HG03520 (cell line): ENCODE measurements around the gene ELK4.

Experiments
- ATAC-seq: cut with Tn5 transposase; IDR thresholded peaks from one replicate; pipeline ENCODE4 v1.9.1; 2021; ENCODE audit warnings: mild to moderate bottlenecking, moderate library complexity; ENCODE audit not compliant: unreplicated experiment

The ELK4 gene

DNA sequence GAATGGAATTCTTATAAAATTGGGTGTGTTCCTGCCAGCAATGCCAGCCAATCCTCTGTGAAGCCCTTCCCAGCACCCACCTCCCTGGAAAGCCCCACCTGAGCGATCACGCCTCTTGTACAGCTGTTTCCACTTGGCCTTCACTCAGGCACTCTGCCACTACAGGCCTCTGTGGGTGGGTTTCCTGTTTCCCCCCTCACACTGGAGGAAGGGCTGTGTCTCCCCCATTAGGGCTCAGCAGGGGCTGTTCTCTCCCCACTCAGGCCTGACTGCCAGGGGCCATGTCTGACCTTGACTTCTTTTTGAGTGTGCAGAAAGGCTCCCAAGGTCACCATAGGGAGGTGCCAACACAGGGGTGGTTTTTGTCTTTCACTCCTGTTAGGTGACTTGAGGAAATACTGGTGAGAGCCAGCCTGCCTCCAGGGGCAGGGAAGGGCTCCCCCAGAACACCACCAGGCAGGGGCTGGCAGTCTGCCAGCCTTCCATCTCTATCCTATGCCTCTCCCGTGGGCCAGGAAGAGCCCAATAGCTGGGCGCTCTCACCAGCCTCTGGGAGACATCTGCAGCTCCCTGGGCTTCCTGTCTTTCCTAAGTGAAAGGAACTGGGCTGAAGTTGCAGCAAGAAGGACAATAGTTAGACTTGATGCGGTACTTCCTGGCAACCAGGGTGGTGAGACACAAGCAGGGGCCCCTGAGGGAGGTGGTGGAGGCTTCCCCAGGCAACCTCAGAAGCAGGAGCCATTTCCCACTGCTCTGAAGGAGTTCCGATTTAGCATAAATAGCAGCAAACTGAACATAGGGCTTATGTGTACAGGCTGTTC lies 49.1 kb downstream of the ELK4 start:
- no peak for ATAC-seq

DNA sequence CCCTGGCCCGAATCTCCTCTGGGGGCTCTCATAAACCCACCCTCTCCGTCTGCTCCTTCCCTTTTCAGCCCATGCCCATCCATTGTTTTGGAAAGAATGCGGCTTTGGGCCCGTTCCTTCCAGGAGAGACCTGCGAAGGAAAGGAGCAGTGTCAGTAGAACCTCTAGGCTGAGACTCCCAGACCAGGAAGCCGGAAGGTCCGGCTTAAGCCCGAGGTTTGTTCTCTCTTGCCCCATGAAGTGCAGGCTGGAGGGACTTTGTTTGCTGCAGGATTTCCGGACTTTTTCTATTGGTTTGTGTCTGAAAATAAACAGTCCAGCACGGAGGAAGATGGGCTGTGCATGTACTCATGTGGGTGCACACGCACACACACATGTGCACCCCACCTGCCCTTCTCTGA lies 49.8 kb downstream of the ELK4 start:
- no peak for ATAC-seq

DNA sequence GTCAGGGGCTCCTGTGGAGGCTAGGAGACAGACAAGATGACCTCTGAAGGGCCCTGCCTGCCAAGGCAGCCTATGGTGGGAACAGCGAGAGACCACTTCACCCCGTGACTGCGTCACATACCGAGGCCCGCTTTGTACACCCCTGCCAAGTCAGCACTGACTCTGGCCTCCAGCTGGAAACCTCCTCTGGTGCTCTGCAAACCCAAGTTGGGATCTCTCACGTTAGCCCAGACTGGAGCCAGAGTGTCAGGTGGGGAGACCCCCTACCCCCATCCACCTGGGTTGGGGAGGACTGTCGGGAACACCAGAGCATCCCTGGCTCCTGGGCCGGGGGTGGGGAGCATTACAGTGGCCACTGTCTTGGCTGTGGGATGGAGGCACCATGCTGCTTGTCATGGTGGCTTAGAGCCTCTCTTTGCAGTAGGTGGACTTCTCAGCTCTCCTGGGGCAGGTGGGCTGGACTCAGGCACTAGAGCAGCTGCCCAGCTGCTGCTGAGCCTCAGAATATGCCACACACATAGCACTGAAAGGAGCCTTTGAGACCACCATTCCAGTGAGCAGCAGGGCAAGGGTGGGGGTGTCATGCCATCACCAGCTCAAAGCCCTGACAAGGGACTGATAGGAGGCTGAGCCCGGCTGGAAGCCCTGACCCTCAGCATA lies 50.4 kb downstream of the ELK4 start:
- ATAC-seq, result no peak

DNA sequence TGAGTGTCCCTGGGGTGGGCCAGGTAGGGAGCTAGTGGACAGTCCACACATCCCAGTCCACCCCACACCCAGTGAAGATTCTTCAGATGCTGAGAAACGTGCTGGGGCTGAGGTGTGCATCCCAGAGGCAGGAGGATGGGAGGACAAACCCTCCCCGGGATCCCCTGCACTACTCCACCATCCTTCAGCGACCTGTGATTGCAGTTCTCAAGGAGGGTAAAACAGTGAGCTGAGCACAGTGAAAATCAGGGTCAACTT lies 51.0 kb downstream of the ELK4 start:
- no peak for ATAC-seq

DNA sequence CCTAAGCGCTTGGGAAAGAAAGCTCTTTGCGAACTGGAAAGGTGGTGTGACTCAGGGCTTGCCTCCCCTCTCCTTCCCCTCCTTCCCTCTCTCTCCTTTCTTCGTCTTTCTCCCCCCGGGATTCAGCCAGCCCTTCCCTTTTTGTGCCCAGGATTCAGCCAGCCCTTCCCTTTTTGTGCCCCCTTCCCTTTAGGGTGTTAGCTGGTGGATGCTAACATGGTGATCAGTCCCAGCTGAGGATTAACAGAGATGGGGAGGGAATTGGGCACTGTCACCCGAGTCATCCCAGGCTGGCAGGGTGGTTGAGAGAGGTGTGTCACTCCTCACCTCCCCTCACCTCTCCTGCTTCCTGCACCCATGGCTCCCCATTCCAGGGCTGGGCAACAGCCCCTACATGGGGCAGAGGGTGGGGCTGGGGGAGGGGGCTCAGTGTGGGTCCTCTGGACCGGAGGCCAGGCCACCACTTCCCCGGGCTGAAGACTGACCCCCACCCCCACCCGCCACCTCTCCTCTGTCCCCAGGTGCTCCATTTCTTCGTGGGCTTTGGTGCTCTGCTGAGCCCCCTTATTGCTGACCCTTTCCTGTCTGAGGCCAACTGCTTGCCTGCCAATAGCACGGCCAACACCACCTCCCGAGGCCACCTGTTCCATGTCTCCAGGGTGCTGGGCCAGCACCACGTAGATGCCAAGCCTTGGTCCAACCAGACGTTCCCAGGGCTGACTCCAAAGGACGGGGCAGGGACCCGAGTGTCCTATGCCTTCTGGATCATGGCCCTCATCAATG lies 51.5 kb downstream of the ELK4 start:
- ATAC-seq, result no peak

DNA sequence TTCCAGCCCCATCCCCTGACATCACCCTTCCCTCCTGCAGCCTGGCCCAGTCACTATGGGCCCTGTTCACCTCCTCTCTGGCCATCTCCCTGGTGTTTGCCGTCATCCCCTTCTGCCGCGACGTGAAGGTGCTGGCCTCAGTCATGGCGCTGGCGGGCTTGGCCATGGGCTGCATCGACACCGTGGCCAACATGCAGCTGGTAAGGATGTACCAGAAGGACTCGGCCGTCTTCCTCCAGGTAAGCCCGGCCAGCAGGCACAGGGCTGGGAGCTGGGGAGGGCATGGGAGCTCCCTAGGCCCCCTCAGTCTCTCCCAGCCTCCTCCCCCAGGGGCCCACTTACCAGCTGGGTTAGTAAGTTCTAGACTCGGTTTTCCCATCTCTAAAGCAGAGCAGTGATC lies 52.1 kb downstream of the ELK4 start:
- ATAC-seq, result no peak

DNA sequence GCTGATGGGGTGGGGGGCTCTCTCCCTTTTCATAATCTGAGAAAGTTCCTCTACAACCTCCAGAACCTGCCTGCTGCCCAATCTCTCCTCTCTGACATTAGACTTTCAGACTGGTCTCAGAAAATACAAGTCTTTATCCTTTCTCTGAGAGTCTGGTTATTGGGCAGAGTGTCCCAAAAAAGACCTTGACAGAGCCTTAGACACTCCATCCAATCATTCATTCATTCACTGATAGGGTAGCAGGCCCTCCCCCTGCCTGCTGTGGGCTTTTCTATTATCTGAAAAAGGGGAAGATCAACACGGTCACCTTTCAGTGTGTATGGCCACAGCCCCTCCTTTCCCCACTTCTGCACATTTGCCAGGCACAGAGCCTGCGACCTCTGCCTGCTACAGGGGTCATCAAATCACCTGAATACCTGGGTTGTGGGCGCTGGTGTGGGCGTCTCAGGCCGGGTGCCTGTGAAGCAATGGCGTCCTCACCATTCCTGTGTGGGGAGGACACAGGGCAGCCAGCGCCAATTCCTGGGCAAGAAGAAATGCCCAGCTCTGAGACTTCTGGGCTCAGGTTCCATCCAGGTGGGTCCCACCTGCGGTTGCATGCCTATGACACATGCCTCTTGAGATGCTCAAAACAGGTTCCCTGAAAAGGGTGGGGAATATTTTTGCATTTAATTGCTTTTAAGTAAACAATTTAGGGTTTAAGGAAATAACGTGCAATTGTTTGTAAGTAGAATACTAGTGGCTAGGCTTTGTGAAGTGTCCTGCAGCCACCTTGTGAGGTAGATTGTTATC lies 52.8 kb downstream of the ELK4 start:
- ATAC-seq, result no peak

DNA sequence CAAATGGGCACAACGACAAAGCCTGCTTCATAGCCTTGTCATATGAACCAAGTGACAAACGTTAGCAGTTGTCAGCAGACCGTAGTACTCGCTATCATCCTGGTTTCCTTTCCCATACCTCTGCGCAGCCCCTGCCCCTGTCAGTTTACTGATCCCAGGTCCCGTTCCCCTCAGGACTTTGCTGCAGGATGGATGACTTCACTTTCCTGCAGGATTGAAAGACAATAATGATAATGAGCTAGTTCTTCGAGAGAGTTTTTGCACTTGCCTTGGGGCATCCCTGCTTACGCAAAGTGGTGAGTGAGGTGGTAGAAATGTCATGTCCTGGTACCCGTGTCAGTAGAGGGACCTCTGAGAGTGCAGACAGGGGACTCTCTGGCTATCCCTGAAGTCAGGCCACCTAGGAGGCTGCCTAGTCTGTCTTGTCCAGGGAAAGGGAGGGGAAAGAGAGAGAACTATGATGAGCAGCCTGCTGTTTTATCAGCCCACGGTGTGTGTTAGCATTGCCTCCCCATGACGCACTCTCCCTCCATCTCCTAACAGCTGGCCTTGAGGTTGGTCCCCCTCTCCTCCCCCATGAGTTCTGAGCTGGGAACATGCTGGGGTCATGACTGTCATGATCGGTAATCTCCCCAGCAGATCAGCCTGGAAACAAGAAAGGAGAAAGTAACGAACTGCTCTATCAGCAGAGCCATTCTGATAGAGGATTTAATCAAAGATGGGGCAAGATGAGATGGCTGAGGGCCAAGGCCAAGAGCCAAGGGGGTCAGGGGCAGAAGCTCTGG lies 53.7 kb downstream of the ELK4 start:
- ATAC-seq, result no peak

DNA sequence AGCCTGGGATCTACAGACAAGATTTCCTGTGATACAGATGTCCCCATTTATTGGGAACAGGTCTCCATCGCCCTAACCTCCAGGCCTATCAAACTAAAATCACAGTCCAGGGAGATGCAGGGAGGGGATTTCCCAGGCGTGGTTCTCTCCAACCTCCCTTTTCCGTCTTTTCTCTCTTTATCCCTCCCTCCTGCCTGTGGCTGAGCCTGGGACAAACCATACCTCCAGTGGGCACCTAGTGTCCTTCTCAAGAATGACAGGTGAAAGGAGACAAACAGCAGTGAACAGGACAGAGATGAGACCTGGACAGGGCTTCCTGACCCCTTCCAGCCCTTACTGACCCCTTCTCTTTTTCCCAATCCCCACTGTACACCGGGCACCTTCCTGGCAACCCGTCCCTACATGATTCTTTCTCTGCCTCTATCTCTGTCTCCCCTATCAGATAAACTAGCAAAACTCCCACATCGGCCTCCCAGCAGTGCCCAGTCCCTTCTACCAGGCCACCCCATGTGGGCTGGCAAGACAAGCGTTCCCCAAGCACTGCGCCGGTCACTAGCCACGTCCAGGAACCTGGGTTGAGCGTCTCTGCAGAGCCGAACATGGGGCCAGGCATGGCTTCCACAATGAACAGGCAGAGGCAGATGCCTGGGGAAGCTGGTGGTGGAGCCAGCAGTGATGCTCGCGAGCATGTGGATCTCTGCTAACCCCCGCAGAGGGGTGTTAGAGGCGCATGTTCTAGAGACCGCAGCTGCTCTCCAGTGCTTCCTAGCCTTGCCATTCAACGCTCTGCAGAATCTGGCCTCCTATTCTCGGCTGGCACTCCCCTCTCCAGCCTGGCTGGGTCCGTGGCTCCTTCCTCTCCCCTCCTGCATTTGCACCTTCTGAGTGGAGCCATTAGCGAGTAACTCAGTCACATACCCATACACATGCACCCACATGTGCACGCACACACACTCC lies 54.7 kb downstream of the ELK4 start:
- no peak for ATAC-seq

DNA sequence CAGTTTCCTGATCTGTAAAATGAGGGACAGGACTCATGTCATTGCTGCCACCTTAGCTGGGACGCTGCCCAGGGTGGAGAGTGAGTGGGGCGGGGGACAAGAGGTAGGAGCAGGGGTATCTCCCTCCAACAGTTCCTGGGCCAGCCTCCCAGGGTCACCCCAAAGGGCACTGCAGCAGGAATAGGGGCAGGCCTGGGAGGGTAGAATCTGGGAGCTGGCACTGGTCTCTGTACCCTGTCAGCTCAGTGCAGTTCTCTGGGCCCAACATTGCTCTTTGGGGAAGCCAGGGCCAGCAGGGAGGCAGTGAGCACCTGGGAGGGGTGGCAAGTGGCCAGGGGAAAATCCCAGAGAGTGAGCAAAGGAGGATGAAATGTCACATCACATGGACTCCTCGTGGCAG lies 55.8 kb downstream of the ELK4 start:
- ATAC-seq, result no peak

DNA sequence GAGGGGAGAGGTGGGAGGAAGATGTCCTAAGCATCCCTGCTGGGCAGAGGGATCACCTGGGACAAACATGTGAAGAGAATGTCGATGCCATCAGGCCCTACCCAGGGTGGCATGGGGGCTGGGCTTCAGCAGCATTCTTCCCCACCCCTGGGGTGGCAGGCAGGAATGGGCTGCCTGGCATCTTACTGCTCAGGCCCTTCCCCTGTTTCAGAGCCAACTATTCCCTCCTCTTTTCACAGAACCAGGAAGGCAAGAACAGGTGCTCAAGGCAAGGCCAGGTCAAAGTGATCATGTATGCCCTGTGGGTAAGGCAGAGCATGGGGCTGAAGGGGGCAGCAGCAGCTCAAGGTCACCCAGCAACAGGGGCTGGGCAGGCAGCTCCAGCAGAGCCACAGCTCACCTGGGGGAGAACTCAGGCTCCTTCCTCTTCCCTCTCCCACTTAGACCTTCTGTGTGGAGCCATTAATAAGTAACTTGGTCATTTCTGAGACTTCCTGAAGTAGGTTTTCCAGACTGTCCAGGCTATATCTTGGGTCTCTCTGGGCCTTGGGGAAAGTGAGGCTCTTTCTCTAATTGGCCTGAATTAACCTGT lies 56.4 kb downstream of the ELK4 start:
- ATAC-seq, result no peak

DNA sequence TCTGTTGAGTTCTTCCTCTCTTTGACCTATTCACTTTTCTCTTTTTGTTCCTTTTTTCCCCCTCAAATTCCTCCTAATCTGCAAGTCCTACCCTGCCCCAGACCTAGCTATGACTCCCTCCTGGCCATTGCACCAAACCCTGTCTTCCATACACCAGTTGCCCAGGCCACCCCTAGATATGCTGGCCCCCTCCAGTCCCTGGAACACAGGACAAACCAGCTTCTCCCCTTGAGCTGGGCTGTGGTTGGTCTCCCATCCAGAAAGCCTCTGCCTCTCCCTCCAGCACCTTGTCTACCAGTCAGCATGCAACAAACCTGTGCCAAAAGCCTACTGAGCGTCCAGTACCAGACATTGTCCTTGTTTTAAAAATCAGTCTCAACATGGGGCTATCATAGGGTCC lies 59.4 kb downstream of the ELK4 start:
- ATAC-seq, result no peak

DNA sequence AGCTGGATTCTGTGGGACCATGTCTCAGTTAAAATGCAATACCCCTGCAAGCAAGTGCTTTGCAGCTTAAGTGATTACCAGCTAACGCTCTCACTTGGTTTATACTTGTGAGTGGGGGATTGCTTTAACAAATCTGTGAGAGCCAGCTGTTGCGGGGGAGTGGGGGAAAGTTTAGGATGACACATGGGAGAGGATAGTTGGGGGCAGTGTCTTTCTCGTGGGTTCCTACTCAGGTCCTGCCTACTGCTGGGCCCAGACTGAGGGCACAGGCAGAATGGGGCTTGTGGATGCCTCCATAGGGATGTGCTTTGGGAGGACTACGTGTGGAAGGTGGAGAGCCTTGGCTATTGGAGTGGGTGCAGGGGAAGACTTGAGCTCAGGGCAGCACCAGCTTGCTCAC lies 60.1 kb downstream of the ELK4 start:
- ATAC-seq, result no peak

DNA sequence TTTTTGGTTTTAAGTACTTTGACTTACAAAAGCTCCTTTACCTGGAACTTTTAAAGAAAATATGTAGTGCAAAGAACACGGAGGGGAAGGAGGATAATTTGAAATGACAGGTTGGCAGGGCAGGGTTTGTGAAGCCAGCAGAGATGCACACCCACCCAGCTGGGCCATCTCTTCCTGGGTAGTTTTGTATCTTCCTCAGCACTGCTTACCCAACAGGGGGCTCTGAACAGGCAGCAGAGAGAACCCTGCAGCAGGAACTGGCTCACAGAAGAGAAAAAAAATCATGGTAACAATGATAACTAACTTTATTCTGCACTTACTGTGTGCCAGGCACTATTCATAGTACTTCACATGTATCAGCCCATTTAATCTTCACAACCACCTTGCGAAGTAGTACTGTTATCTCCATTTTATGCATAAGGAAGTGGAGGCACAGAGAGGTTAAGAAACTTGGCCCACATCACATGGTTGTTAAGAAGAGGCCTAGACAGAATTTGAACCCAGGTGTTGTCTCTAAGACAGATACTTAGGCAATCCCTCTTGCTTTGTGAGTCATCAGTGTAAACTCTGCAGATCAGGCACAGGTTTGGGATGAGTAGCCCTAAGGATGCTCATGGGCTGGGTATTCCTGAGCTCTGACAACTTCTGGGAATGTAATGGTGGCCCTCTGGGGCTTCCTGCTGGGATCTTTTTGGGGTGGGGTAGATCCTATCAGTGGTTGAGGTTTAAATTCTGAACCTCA lies 60.8 kb downstream of the ELK4 start:
- no peak for ATAC-seq

DNA sequence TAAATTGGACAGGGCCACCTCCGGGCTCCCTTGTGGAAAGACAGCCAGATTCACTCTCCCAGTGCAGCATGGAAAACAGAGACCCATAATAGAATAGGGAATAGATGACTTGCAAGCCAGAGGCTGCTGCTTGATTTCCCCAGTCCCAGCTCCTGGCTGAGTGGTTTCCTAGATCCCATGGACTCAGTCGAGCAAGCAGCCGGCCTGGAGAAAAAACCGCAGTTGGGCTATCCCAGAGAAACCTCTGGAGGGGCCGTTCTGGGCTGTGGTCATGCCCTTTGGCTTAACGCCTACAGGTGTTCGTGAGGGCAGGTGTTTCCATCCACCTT lies 61.7 kb downstream of the ELK4 start:
- no peak for ATAC-seq

DNA sequence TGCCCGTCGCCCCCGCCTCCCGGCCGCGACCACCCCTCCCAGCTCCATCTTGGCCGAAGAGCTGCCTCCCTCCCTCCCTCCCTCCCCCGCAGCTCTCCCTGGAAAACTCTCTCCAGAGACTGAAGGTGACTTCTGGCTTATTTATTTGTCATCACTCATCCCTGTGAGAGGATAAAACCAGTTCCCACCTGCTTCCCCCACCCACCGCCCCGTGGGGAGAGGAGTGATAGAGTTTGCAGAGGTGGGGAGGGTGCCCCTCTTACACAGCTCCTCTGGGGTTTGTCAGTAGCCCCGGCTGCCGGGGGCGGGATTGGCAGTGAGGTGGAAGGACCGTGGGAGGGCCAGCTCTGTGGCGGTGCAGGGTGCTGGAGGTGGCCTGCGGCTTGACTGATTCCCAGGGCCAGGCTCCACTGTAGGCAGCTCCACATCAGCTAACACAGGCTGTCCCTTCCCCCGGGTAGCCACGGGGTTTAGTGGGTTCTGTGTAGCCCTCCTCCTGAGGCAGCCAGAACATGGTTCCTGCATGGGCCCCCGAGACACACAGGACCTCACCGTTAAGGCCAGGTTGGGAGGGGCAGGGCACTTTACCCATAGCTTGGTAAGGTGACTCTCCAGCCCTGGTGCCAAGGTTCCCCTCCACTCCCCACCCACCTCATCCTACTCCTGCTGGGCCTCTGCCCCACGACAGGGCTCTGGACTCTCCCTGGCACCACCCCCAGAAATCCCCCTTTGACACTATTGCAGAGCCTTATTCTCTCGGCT lies 62.2 kb downstream of the ELK4 start:
- no peak for ATAC-seq

DNA sequence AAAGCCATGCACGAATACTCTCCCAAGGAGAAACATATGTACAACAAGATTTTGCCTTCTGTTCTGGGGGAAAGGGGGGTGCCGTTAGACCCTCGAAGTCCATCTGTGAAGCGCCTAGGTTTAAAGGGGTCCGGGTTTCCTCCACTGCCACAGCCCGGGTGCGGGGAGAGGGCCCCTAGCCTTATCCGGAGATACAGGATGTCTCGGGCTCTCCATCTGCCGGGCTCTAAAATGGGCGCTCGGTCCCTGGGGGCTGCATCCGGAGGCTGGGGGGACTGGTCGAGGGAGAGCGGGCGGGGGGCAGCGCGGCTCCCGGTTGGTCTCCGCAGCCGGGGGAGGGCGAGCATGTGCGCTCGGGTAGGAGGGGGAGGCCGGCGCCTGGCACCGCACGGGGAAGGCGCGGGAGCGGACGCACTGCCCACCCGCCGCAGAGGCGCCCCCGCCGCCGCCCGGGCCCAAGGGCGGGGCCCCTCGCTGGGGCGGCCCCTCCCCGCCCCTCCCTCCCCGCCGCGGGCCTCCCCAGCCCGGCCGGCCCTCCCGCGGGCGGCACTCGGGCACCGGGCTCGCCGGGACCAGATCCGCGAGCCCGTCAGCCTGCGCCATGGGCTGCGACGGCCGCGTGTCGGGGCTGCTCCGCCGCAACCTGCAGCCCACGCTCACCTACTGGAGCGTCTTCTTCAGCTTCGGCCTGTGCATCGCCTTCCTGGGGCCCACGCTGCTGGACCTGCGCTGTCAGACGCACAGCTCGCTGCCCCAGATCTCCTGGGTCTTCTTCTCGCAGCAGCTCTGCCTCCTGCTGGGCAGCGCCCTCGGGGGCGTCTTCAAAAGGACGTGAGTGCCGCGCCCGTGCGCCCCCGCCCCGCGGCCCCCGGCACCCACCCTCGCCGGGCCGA lies 63.1 kb downstream of the ELK4 start:
- ATAC-seq, result no peak
